HepG2 (cell line): Measurements from ENCODE around the gene POLR2B. TPM values are rescaled to one million over a fixed set of nuclear protein-coding genes. Genes with fewer than 3 reads are reported as not detected.

Source experiments
- ATAC-seq: fragments of 200-7000 bp; cut with Tn5 transposase; 3 replicates; pipeline ENCODE4 v1.9.1; 2020; ENCODE audit warnings: mild to moderate bottlenecking, moderate library complexity
- BruUV-seq: library from RNA; stranded (reverse); fragments of 400-500 nt; replicated peaks from 2 replicates; lab custom pipeline; 2021; lab: Mats Ljungman, UMichigan
- CTCF ChIA-PET: fragments of 300-600 bp; formaldehyde crosslinking; extraction: SDS; loops from one replicate; lab custom pipeline; 2021; ENCODE audit warnings: low total read pairs, inconsistent platforms, low intra/inter-chr PET ratio; lab: Yijun Ruan, JAX
- POLR2A ChIA-PET: fragments of 350-600 bp; sonication (Branson Sonifier 250); formaldehyde crosslinking; loops from one replicate; lab custom pipeline; 2020; ENCODE audit warnings: antibody characterized with exemption, inconsistent platforms; lab: Yijun Ruan, JAX
- DNase-seq: peaks from one replicate; pipeline ENCODE4 v3.0.0-alpha.2; 2015; ENCODE audit warnings: low spot score
- FAIRE-seq: peaks from 3 replicates; lab custom pipeline; 2011; peaks lifted over from hg19 to GRCh38; lab: Jason Lieb, UNC
- H2AFZ ChIP-seq: one replicate; pipeline ENCODE4 v1.6.1; 2011; ENCODE audit warnings: low read length, inconsistent platforms
- H3K27ac ChIP-seq: fragments of 300-600 bp; 3 replicates; pipeline ENCODE4 v1.8.0; 2011; ENCODE audit warnings: mixed run types, mild to moderate bottlenecking, mixed read lengths, low read length, inconsistent platforms; ENCODE audit not compliant: insufficient read depth; ENCODE audit errors: extremely low read length
- H3K27me3 ChIP-seq, 2 experiments: fragments of 200-600 bp in 1 of 2; 2 replicates in 1 of 2; 3 replicates in 1 of 2; pipeline versions ENCODE4 v1.6.0 to v1.8.0; 2011; ENCODE audit warnings: low read length in 2 of 2, mild to moderate bottlenecking in 2 of 2, moderate library complexity in 2 of 2, inconsistent platforms in 1 of 2; ENCODE audit not compliant: insufficient read depth in 2 of 2, control insufficient read depth in 1 of 2
- H3K36me3 ChIP-seq, 2 experiments: fragments of 200-600 bp in 1 of 2; replicated peaks in 1 of 2; 2 replicates in 1 of 2; 3 replicates in 1 of 2; pipeline versions ENCODE4 v1.5.1 to v1.8.0; 2011; ENCODE audit warnings: low read length in 2 of 2, inconsistent platforms in 1 of 2; ENCODE audit not compliant: insufficient read depth in 2 of 2, control insufficient read depth in 1 of 2
- H3K4me1 ChIP-seq: 2 replicates; pipeline ENCODE4 v1.5.1; 2012; ENCODE audit warnings: low read length, inconsistent platforms; ENCODE audit not compliant: insufficient read depth
- H3K4me2 ChIP-seq: 2 replicates; pipeline ENCODE4 v1.6.0; 2011; ENCODE audit warnings: low read depth, low read length, inconsistent platforms
- H3K4me3 ChIP-seq, 3 experiments: fragments of 200-600 bp in 1 of 3; sonication (generic), shearing (Covaris generic) in 1 of 3; replicated peaks in 1 of 3; 2 replicates each; pipeline ENCODE4 v1.5.1; 2011 to 2016; ENCODE audit warnings: low read length in 3 of 3, inconsistent platforms in 2 of 3, low read depth in 2 of 3, mild to moderate bottlenecking in 2 of 3, control low read depth in 1 of 3, mixed read lengths in 1 of 3; ENCODE audit not compliant: insufficient read depth in 1 of 3
- H3K79me2 ChIP-seq: one replicate; pipeline ENCODE4 v1.6.1; 2011; ENCODE audit warnings: low read length, inconsistent platforms; ENCODE audit not compliant: insufficient read depth
- H3K9ac ChIP-seq: 2 replicates; pipeline ENCODE4 v1.6.0; 2011; ENCODE audit warnings: mild to moderate bottlenecking, low read depth, low read length, inconsistent platforms; ENCODE audit not compliant: insufficient read depth
- H3K9me3 ChIP-seq: 2 replicates; pipeline ENCODE4 v1.5.1; 2012; ENCODE audit warnings: mild to moderate bottlenecking, low read length
- H4K20me1 ChIP-seq: 2 replicates; pipeline ENCODE4 v1.6.0; 2011; ENCODE audit warnings: inconsistent platforms, mild to moderate bottlenecking, low read length, moderate library complexity; ENCODE audit not compliant: insufficient read depth
- SETDB1 ChIP-seq: sonication (generic); formaldehyde crosslinking; IDR thresholded peaks from 2 replicates; pipeline ENCODE4 v1.5.1; 2020; ENCODE audit warnings: missing genetic modification reagents, mild to moderate bottlenecking, borderline replicate concordance
- ZNF552 ChIP-seq: sonication (generic); formaldehyde crosslinking; IDR thresholded peaks from 2 replicates; pipeline ENCODE4 v1.9.0; 2022; ENCODE audit warnings: missing genetic modification reagents, mild to moderate bottlenecking, borderline replicate concordance
- ZNF567 ChIP-seq: sonication (generic); formaldehyde crosslinking; IDR thresholded peaks from 2 replicates; pipeline ENCODE4 v1.8.1; 2023; ENCODE audit warnings: mild to moderate bottlenecking, missing genetic modification reagents, borderline replicate concordance
- ZNF674 ChIP-seq: sonication (generic); formaldehyde crosslinking; IDR thresholded peaks from 2 replicates; pipeline ENCODE4 v1.5.0; 2020; ENCODE audit warnings: low read depth, mild to moderate bottlenecking, missing genetic modification reagents
- ZNF883 ChIP-seq: sonication (generic); formaldehyde crosslinking; IDR thresholded peaks from 2 replicates; pipeline ENCODE4 v1.5.1; 2020; ENCODE audit warnings: mild to moderate bottlenecking, missing genetic modification reagents; ENCODE audit errors: not compliant biosample characterization
- WGBS: methylation state at CpG from one replicate; pipeline ENCODE4 v1.1.6; 2017; ENCODE audit warnings: low lambda C conversion rate; 5-methylcytosine and 5-hydroxymethylcytosine counted together
- in situ Hi-C: cut with HindIII; loops from 2 replicates; pipeline ENCODE4 v1.10.0; 2017; ENCODE audit warnings: low pct_unique_long_range_greater_than_20kb; ENCODE audit not compliant: extremely low pct_ligation_motif_present
- intact Hi-C: fragments of 100-400 bp; cut with micrococcal nuclease; formaldehyde crosslinking; loops from one replicate; pipeline ENCODE4 v1.10.0; 2022; ENCODE audit not compliant: unreplicated experiment
- polyA plus RNA-seq, 8 experiments: library from polyadenylated mRNA; depleted of rRNA in 3 of 8; stranded (reverse) in 7 of 8; unstranded in 1 of 8; fragments of >200 nt; fragmentation: Illumina TruSeq in 4 of 8; extraction: Trizol in 4 of 8; gene quantifications; 2 replicates each; pipeline versions ENCODE4 v1.2.1 to v1.2.3, GENCODE V29; 2011 to 2016; ENCODE audit warnings: low read depth in 4 of 8, missing spikeins in 1 of 8, mixed read lengths in 1 of 8; ENCODE audit not compliant: insufficient read depth in 1 of 8
- total RNA-seq, 5 experiments: library from RNA; depleted of rRNA; stranded (reverse); fragments of >200 nt; fragmentation: Illumina TruSeq; extraction: Trizol; gene quantifications; 2 replicates each; pipeline ENCODE4 v1.2.3, GENCODE V29; 2016; ENCODE audit warnings: low read depth in 1 of 5
- TF ChIP-seq, protein P1 (sequence below): sonication (generic); formaldehyde crosslinking; IDR thresholded peaks from 2 replicates; pipeline ENCODE4 v1.8.1; 2023; ENCODE audit warnings: mild to moderate bottlenecking, moderate library complexity, missing genetic modification reagents
- TF ChIP-seq, protein P2 (sequence below): sonication (generic); formaldehyde crosslinking; IDR thresholded peaks from 2 replicates; pipeline ENCODE4 v1.4.0; 2020; ENCODE audit warnings: missing genetic modification reagents, borderline replicate concordance
- TF ChIP-seq, protein P3 (sequence below): sonication (generic); formaldehyde crosslinking; IDR thresholded peaks from 2 replicates; pipeline ENCODE4 v1.4.0; 2020; ENCODE audit warnings: missing genetic modification reagents
- TF ChIP-seq, protein P4 (sequence below): sonication (generic); formaldehyde crosslinking; IDR thresholded peaks from 2 replicates; pipeline ENCODE4 v1.4.0; 2020; ENCODE audit warnings: mild to moderate bottlenecking, missing genetic modification reagents

The POLR2B gene
- total and polyA plus RNA-seq, 2 of the 13 experiments (the other 11 are each of a cell fraction or from before 2014, with no cell fraction given), result 70.6 to 116 TPM

DNA sequence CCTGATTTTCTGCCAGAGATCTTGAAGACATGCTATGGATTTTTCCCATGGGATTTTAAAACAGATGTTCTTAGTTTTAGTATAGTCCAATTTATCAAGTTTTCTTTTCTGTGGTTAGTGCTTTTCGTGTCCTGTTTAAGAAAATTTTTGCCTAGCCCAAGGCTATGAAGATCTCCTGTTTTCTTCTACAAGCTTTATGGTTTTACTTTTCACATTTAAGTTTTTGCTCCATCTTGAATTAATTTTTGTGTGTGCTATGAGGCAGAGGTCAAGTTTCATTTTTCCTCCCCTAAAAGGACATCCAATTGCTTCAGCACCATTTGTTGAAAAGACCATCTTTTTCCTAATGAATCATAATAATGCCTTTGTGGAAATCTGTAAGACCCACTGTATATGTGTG lies 65.6 kb downstream of the POLR2B start:
- Histone ChIP-seq H3K79me2 (no peaks in the 10 kb centered on the region), H3K9me3 (no peaks in the 10 kb centered on the region), H3K36me3 (no peaks in the 10 kb centered on the region), H3K4me1 (no peaks in the 10 kb centered on the region), H3K27me3 (no peaks in the 10 kb centered on the region; a peak in 1 of 5 replicates), H3K4me3 (no peak overlapping the region), H3K27ac (no peak overlapping the region), H3K9ac (no peak overlapping the region), H3K4me2 (no peak overlapping the region), H4K20me1 (no peaks in the 10 kb centered on the region), H2AFZ (no peak overlapping the region)
- ChIA-PET POLR2A (no interaction called here), CTCF (no interaction called here)
- intact Hi-C loops (no loop called here), in situ Hi-C loops (loop anchor here (5.0 kb wide), 1 partner anchor 113 kb away; no protein-coding TSS in a partner anchor)
- TF ChIP-seq ZNF674 (CRISPR knock-in tag), result no peak
- no peak for ATAC-seq
- BruUV-seq, result no TSS peak
- no peak for DNase-seq
- 4% methylated on average over 1 of the region's 1 CpG for WGBS
- FAIRE-seq, result no peak

DNA sequence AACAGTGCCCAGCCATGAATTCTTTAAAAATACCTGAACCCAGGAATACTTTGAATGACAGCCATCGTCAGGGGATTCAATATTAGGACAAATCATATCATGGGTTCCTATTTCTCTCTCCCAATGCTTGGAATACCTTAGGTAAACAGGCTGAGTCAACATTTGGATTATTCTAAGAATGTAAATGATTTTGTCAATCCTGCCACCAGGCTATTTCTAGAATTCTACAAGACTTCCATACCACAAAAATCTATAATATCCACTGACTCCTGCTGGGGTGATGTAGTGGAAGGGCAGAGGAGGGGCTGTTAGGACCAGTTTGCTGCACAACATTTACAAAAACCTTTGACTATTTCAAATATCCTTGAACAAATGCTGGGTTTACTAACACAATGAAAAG lies 66.3 kb downstream of the POLR2B start:
- Histone ChIP-seq H3K9ac (no peak overlapping the region), H3K4me3 (no peak overlapping the region), H3K79me2 (no peaks in the 10 kb centered on the region), H3K9me3 (no peaks in the 10 kb centered on the region), H3K36me3 (no peaks in the 10 kb centered on the region), H3K4me1 (no peaks in the 10 kb centered on the region), H4K20me1 (no peaks in the 10 kb centered on the region), H3K4me2 (no peak overlapping the region), H3K27ac (no peak overlapping the region)
- intact Hi-C loops, result no loop called here
- 45% methylated on average over 1 of the region's 1 CpG for WGBS
- BruUV-seq, result no TSS peak
- POLR2A ChIA-PET, result no interaction called here
- ATAC-seq (no peak), FAIRE-seq (no peak)
- TF ChIP-seq, protein P1, sequence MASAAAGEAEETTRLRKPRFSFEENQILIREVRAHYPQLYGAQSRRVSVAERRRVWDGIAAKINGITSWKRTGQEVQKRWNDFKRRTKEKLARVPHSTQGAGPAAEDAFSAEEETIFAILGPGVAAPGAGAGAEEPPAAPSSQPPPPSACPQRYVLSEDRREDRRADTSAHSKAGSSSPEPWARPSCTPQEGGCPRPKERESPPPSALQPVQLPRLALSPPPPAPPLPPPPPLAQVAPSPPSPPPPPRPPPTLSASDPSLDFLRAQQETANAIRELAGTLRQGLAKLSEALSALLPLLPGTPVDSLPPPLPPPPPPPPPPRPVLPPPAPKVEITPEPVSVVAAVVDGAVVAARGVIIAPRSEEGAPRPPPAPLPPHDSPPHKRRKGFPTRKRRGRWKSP (CRISPR knock-in tag), result no peak
- TF ChIP-seq, protein P2, sequence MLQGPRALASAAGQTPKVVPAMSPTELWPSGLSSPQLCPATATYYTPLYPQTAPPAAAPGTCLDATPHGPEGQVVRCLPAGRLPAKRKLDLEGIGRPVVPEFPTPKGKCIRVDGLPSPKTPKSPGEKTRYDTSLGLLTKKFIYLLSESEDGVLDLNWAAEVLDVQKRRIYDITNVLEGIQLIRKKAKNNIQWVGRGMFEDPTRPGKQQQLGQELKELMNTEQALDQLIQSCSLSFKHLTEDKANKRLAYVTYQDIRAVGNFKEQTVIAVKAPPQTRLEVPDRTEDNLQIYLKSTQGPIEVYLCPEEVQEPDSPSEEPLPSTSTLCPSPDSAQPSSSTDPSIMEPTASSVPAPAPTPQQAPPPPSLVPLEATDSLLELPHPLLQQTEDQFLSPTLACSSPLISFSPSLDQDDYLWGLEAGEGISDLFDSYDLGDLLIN (CRISPR knock-in tag), result no peak
- TF ChIP-seq ZNF552 (no peak), ZNF883 (no peak), SETDB1 (no peak), ZNF567 (CRISPR knock-in tag) (no peak)
- TF ChIP-seq, protein P3, sequence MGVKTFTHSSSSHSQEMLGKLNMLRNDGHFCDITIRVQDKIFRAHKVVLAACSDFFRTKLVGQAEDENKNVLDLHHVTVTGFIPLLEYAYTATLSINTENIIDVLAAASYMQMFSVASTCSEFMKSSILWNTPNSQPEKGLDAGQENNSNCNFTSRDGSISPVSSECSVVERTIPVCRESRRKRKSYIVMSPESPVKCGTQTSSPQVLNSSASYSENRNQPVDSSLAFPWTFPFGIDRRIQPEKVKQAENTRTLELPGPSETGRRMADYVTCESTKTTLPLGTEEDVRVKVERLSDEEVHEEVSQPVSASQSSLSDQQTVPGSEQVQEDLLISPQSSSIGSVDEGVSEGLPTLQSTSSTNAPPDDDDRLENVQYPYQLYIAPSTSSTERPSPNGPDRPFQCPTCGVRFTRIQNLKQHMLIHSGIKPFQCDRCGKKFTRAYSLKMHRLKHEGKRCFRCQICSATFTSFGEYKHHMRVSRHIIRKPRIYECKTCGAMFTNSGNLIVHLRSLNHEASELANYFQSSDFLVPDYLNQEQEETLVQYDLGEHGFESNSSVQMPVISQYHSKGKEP (CRISPR knock-in tag), result no peak
- TF ChIP-seq, protein P4, sequence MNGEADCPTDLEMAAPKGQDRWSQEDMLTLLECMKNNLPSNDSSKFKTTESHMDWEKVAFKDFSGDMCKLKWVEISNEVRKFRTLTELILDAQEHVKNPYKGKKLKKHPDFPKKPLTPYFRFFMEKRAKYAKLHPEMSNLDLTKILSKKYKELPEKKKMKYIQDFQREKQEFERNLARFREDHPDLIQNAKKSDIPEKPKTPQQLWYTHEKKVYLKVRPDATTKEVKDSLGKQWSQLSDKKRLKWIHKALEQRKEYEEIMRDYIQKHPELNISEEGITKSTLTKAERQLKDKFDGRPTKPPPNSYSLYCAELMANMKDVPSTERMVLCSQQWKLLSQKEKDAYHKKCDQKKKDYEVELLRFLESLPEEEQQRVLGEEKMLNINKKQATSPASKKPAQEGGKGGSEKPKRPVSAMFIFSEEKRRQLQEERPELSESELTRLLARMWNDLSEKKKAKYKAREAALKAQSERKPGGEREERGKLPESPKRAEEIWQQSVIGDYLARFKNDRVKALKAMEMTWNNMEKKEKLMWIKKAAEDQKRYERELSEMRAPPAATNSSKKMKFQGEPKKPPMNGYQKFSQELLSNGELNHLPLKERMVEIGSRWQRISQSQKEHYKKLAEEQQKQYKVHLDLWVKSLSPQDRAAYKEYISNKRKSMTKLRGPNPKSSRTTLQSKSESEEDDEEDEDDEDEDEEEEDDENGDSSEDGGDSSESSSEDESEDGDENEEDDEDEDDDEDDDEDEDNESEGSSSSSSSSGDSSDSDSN (CRISPR knock-in tag), result no peak
- TF ChIP-seq, all 625 proteins: peak for 0
- CTCF ChIA-PET, result no interaction called here
- peak; percentile 14 for DNase-seq
- in situ Hi-C loops, result loop anchor here (5.0 kb wide), 1 partner anchor 112 kb away; no protein-coding TSS in a partner anchor
- Histone ChIP-seq H2AFZ (no peak overlapping the region), H3K27me3 (no peaks in the 10 kb centered on the region; a peak in 1 of 5 replicates)
